ENCODE measurements around the gene SSBP3.

The SSBP3 gene

DNA sequence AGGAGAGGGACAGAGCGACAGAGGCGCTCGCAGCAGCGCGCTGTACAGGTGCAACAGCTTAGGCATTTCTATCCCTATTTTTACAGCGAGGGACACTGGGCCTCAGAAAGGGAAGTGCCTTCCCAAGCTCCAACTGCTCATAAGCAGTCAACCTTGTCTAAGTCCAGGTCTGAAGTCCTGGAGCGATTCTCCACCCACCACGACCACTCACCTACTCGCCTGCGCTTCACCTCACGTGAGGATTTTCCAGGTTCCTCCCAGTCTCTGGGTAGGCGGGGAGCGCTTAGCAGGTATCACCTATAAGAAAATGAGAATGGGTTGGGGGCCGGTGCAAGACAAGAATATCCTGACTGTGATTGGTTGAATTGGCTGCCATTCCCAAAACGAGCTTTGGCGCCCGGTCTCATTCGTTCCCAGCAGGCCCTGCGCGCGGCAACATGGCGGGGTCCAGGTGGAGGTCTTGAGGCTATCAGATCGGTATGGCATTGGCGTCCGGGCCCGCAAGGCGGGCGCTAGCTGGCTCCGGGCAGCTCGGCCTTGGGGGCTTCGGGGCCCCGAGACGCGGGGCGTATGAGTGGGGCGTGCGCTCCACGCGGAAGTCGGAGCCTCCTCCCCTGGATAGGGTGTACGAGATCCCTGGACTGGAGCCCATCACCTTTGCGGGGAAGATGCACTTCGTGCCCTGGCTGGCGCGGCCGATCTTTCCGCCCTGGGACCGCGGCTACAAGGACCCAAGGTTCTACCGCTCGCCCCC, 206.3 kb downstream of the SSBP3 start, which contains the start of the genes CYB5RL and MRPL37:
CYB5RL (minus strand) TSS at position 266 of the 754 bp plus-strand sequence. CDS start 4,414 bp downstream, outside the sequence.
MRPL37 (plus strand) TSS at position 403 of the 754 bp plus-strand sequence; CDS start at position 480, 77 bp downstream.
- TF ChIP-seq, protein P1, sequence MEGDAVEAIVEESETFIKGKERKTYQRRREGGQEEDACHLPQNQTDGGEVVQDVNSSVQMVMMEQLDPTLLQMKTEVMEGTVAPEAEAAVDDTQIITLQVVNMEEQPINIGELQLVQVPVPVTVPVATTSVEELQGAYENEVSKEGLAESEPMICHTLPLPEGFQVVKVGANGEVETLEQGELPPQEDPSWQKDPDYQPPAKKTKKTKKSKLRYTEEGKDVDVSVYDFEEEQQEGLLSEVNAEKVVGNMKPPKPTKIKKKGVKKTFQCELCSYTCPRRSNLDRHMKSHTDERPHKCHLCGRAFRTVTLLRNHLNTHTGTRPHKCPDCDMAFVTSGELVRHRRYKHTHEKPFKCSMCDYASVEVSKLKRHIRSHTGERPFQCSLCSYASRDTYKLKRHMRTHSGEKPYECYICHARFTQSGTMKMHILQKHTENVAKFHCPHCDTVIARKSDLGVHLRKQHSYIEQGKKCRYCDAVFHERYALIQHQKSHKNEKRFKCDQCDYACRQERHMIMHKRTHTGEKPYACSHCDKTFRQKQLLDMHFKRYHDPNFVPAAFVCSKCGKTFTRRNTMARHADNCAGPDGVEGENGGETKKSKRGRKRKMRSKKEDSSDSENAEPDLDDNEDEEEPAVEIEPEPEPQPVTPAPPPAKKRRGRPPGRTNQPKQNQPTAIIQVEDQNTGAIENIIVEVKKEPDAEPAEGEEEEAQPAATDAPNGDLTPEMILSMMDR (IDR thresholded peaks at IDR 0.05; ENCODE audit: extremely low read depth, missing control alignments) = no peak
- DNase-seq (ENCODE audit: low spot score) = peak; percentile 97

DNA sequence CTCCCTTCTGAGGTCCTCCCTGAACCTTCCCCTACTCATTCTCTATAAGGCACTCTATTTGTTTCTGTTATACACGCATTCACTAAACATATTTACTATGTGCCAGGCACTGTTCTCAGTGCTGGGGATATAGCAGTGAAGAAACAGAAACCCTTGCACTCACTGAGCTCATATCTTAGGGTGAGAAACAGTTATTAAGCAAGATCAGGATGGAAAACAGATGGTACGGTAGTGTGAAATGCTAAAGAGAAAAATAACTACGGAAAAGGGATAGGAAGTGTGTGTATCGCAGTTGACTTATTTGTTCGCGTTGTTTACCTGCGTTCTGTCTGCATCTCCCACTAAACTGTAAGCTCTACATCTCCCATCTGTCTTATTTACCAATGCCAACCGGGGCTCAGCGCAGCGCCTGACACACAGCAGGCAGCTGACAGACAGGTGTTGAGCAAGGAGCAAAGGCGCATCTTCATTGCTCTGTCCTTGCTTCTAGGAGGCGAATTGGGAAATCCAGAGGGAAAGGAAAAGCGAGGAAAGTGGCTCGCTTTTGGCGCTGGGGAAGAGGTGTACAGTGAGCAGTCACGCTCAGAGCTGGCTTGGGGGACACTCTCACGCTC, 206.9 kb downstream of the SSBP3 start:
- peak; percentile 28 for DNase-seq (ENCODE audit: low spot score)
- TF ChIP-seq, protein P1 (IDR thresholded peaks at IDR 0.05; ENCODE audit: extremely low read depth, missing control alignments) = no peak

DNA sequence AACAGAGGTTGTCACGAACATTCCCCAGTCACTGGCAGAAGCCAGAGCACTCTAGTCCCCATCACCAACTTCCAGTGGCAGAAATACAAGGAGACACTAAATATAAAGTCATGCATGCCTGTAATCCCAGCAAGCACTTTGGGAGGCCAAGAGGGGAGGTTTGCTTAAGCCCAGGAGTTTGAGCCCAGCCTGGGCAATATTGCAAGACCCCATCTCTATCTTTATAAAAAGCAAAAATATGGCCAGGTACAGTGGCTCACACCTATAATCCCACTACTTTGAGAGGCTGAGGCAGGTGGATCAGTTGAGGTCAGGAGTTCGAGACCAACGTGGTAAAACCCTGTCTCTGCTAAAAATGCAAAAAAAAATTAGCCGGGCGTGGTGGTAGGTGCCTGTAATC, 212.7 kb downstream of the SSBP3 start:
- TF ChIP-seq, protein P1 (IDR thresholded peaks at IDR 0.05; ENCODE audit: extremely low read depth, missing control alignments) = no peak
- no peak for DNase-seq (ENCODE audit: low spot score)

DNA sequence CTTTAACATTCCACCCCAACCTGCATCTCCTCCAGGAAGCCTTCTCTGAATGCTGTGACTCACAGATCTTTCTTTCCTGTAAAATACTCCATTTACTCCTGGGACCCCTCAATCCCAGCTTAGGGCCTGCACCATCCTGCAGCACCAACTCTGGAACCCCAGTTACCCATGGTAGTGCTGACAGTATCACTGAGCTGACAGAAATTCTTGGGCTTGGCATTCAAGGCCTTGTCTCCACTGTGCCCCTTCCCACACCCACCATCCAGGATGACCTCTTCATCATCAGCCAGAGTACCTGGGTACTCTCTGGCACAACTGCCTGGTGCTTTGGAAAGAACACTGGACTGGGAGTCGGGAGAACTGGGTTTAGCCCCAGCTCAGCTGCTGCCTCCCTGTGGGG, 214.7 kb downstream of the SSBP3 start:
- TF ChIP-seq, protein P1 (IDR thresholded peaks at IDR 0.05; ENCODE audit: extremely low read depth, missing control alignments) = no peak

DNA sequence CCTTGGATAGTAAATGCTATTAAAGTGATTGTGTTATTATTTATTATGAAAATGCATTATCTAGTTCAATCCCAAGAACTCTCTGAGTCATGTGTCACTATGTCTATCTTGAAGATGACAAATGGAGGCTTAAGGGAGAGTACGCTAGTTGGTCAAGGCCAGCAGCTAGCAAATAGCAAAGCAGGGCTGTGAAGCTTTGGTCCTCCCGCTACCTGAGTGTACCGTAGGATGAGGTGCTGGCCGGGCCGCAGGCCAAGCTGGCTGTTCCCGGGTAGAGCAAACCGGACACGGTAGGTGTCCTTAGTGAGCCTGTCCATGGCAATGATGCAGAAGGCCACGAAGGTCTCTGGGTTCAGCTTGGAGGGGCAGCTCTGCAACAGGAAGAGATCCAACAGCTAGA, 215.7 kb downstream of the SSBP3 start:
- TF ChIP-seq, protein P1 (IDR thresholded peaks at IDR 0.05; ENCODE audit: extremely low read depth, missing control alignments) = no peak
- DNase-seq (ENCODE audit: low spot score) = no peak

More for the DNA sequence above, 214.7 kb downstream of the SSBP3 start:
- no peak for DNase-seq (ENCODE audit: low spot score)

DNA sequence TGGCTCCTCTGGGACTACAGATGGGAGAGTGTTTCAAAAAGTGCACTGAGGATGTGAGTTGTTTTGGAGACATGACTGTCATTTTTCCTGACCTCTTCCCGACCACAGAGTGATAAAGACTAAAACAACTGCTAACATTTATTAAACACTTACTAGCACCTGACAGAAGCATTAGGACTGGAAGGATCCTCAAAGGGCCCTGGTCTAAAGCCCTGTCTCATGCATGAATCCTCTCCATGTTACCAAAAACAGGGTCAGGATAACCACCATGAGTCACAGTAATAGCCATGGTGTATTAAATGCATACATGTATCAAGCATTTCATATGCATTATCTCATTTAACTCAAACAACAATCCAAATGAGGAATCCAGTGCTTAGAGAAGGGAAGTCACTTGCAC, 217.9 kb downstream of the SSBP3 start:
- TF ChIP-seq, protein P1 (IDR thresholded peaks at IDR 0.05; ENCODE audit: extremely low read depth, missing control alignments) = no peak
- no peak for DNase-seq (ENCODE audit: low spot score)

DNA sequence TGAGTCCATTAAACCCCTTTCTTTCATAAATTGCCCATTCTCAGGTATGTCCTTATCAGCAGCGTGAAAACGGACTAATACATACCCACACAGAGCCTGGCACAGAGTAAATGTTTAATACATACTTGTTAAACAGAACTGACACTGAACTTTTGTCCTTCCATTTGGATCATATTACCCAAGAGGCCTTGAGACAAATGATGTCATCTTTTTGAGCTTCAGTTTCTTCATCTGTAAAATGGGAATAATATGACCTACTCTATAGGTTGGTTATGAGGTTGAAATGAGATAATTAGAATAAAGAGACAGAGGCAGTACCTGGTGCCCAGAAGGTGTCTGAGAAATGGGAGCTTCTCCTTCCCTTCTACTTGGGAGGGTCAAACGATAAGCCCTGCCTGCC, 220.1 kb downstream of the SSBP3 start:
- DNase-seq (ENCODE audit: low spot score) = no peak
- TF ChIP-seq, protein P1 (IDR thresholded peaks at IDR 0.05; ENCODE audit: extremely low read depth, missing control alignments) = no peak
